IPS-20b (cell line): ENCODE data around the gene RASGRP1.

Experiments used
- H3K27ac ChIP-seq: one replicate; pipeline ENCODE4 v1.5.1; 2013; ENCODE audit warnings: low read length
- H3K27me3 ChIP-seq: 2 replicates; pipeline ENCODE4 v1.6.1; 2013; ENCODE audit warnings: mild to moderate bottlenecking, low read length, inconsistent platforms; ENCODE audit not compliant: insufficient read depth
- H3K36me3 ChIP-seq: 2 replicates; pipeline ENCODE4 v1.6.1; 2013; ENCODE audit warnings: low read depth, mild to moderate bottlenecking, inconsistent platforms, low read length, moderate library complexity; ENCODE audit not compliant: insufficient read depth
- H3K4me1 ChIP-seq: 2 replicates; pipeline ENCODE4 v1.6.1; 2013; ENCODE audit warnings: mild to moderate bottlenecking, control low read depth, inconsistent platforms, low read length, moderate library complexity; ENCODE audit not compliant: insufficient read depth
- H3K4me3 ChIP-seq: 2 replicates; pipeline ENCODE4 v1.5.1; 2013; ENCODE audit warnings: mild to moderate bottlenecking, low read length, inconsistent platforms
- H3K9ac ChIP-seq: 2 replicates; pipeline ENCODE4 v1.6.1; 2013; ENCODE audit warnings: low read depth, mild to moderate bottlenecking, inconsistent platforms, low read length, moderate library complexity
- H3K9me3 ChIP-seq: 2 replicates; pipeline ENCODE4 v1.6.1; 2013; ENCODE audit warnings: mild to moderate bottlenecking, low read depth, low read length, inconsistent platforms; ENCODE audit not compliant: insufficient read depth

The RASGRP1 gene

GRCh38 chr15:38453971-38454695 is 110.5 kb downstream of the RASGRP1 start, which contains the start of gene FAM98B:
TSS of gene FAM98B (plus strand) at chr15:38454127. CDS start at chr15:38454162, 35 bp downstream.
- Histone ChIP-seq H3K36me3 (no peaks in the 10 kb centered on the region), H3K4me3 (peak within 1 kb of the TSS; percentile 96), H3K27me3 (no peaks in the 10 kb centered on the region), H3K9me3 (no peaks in the 10 kb centered on the region), H3K27ac (peak within 1 kb of the TSS; percentile 96), H3K4me1 (peaks cover 5% of the 10 kb centered on the region), H3K9ac (peak within 1 kb of the TSS; percentile 99)

- no peaks in the 10 kb centered on the region for H3K27me3 ChIP-seq
- H3K4me1 ChIP-seq: no peaks in the 10 kb centered on the region
- no peak overlapping the region for H3K9ac ChIP-seq
- no peak overlapping the region for H3K4me3 ChIP-seq
- H3K36me3 ChIP-seq: no peaks in the 10 kb centered on the region
- H3K27ac ChIP-seq: no peak overlapping the region
- H3K9me3 ChIP-seq: no peaks in the 10 kb centered on the region
These were observed 123.5 kb downstream of the RASGRP1 start for GRCh38 chr15:38441130-38441519.

DNA sequence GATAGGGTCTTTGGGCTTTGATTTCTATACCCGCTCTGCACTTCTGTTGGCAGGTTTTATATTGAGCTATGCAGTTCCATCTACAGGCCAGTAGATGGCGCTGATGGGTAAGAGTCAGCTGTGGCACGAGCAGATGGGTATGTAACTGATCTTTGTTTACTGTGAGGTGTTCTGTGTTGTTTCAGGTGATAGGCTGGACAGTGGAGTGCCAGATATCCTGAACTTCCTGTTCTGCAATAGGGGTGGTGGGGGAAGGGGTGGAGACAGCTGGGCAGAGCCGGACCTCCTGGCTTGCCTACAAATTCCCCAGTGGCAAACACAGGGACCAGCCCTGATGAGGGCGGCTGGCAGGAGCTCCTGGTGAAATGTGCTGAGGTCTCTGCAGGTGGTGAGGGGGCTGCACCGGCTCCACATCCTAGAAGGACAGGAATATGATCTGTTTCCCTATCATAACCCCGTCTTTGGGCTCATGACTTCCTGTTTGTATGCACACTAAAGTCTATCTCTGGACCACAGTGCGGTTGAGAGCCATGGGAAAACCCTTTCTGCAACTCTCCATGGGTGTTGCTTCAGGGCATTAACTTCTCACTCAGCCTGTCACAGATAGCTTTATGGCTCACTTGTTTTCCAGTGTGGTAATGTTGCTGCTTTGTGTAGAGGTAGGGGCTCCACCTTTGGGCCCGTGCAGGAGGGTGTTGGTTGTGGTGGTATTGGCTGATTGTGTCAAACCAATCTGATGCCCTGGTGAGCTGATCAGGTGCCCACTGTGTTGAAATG is 124.1 kb downstream of the RASGRP1 start:
- no peak overlapping the region for H3K9ac ChIP-seq
- H3K36me3 ChIP-seq: no peaks in the 10 kb centered on the region
- no peaks in the 10 kb centered on the region for H3K9me3 ChIP-seq
- H3K27ac ChIP-seq: no peak overlapping the region
- H3K4me1 ChIP-seq: no peaks in the 10 kb centered on the region
- no peaks in the 10 kb centered on the region for H3K27me3 ChIP-seq
- H3K4me3 ChIP-seq: peak overlapping the region; percentile 1; the same call in 1 of the 2 replicates
